Stimulated activated naive CD8-positive, alpha-beta T cell treated with anti-CD3 and anti-CD28 coated beads, Interleukin-15, Interleukin-2, amounts not matched to agents 100 U/mL and 50 U/mL, for 24 hours (primary cell): Measurements from ENCODE around the gene RAB1B.
A peak's percentile ranks its signal among the peaks of the same experiment; 100 is the strongest.

ENCODE experiments used
- ATAC-seq: fragments of 150-1000 bp; cut with Tn5 transposase; one replicate; pipeline ENCODE4 v1.10.0; 2021
- DNase-seq: peaks from one replicate; pipeline ENCODE4 v3.0.0; 2021

The RAB1B gene

GRCh38 chr11:66268244-66268951, at the start of gene RAB1B:
Gene RAB1B (plus strand): TSS chr11:66268639. CDS start chr11:66268680, 41 bp downstream.
- ATAC-seq (peak; percentile 92), DNase-seq (peak; percentile 100)

- DNase-seq (no peak), ATAC-seq (no peak)
These were observed 49.4 kb upstream of the RAB1B start for GRCh38 chr11:66218846-66219620.

- no peak for DNase-seq
- ATAC-seq: no peak
These were observed 48.4 kb upstream of the RAB1B start for GRCh38 chr11:66219846-66220565.

GRCh38 chr11:66220566-66220935, 47.9 kb upstream of the RAB1B start:
- DNase-seq (no peak), ATAC-seq (no peak)

GRCh38 chr11:66221012-66221411, 47.4 kb upstream of the RAB1B start:
- DNase-seq (no peak), ATAC-seq (no peak)

GRCh38 chr11:66221726-66222236, 46.7 kb upstream of the RAB1B start:
- peak; percentile 20 for DNase-seq

GRCh38 chr11:66222358-66223149, 45.9 kb upstream of the RAB1B start:
- ATAC-seq (peak; percentile 98), DNase-seq (peak; percentile 93)

More at GRCh38 chr11:66221726-66222236, 46.7 kb upstream of the RAB1B start:
- peak; percentile 6 for ATAC-seq

GRCh38 chr11:66224226-66224855, 44.1 kb upstream of the RAB1B start:
- DNase-seq (no peak), ATAC-seq (no peak)

GRCh38 chr11:66225066-66225465, 43.4 kb upstream of the RAB1B start:
- DNase-seq (no peak), ATAC-seq (no peak)

GRCh38 chr11:66226101-66226500, 42.3 kb upstream of the RAB1B start:
- ATAC-seq (no peak), DNase-seq (no peak)

- no peak for ATAC-seq
- no peak for DNase-seq
These were observed 40.7 kb upstream of the RAB1B start for GRCh38 chr11:66227700-66228099.

- DNase-seq (no peak), ATAC-seq (no peak)
These were observed 39.9 kb upstream of the RAB1B start for GRCh38 chr11:66228521-66228920.

- DNase-seq (no peak), ATAC-seq (no peak)
These were observed 38.3 kb upstream of the RAB1B start for GRCh38 chr11:66230156-66230555.

- DNase-seq (no peak), ATAC-seq (no peak)
These were observed 37.5 kb upstream of the RAB1B start for GRCh38 chr11:66230978-66231377.

GRCh38 chr11:66231561-66231960, 36.9 kb upstream of the RAB1B start:
- DNase-seq: no peak
- ATAC-seq: no peak

- DNase-seq: no peak
- no peak for ATAC-seq
These were observed 35.7 kb upstream of the RAB1B start for GRCh38 chr11:66232769-66233168.

GRCh38 chr11:66233301-66233700, 35.1 kb upstream of the RAB1B start:
- DNase-seq (no peak), ATAC-seq (no peak)

GRCh38 chr11:66235141-66235540, 33.3 kb upstream of the RAB1B start:
- no peak for ATAC-seq
- DNase-seq: no peak

- no peak for DNase-seq
- no peak for ATAC-seq
These were observed 30.6 kb upstream of the RAB1B start for GRCh38 chr11:66237867-66238266.

GRCh38 chr11:66238786-66239413, 29.5 kb upstream of the RAB1B start:
- no peak for DNase-seq
- no peak for ATAC-seq

GRCh38 chr11:66239511-66239910, 28.9 kb upstream of the RAB1B start:
- DNase-seq (no peak), ATAC-seq (no peak)
